ENCODE data around the gene CDYL2.
A peak's percentile ranks its signal among the peaks of the same experiment; 100 is the strongest.
"Not testable (repeated sequence)": the region's sequence is repeated elsewhere in the genome, so short reads cannot be mapped to it uniquely, and the experiment has no call there.

CDYL2 gene

GRCh38 chr16:80819988-80820387, 15.6 kb upstream of the CDYL2 start:
- in situ Hi-C loops (cut with MboI; ENCODE audit: low pct_unique_long_range_greater_than_20kb, low sequenced_read_pairs): no loop called here
- no peak for DNase-seq

GRCh38 chr16:80816356-80816755, 12.0 kb upstream of the CDYL2 start:
- DNase-seq: no peak
- in situ Hi-C loops (cut with MboI; ENCODE audit: low pct_unique_long_range_greater_than_20kb, low sequenced_read_pairs): no loop called here

GRCh38 chr16:80815278-80815677, 10.9 kb upstream of the CDYL2 start:
- DNase-seq; in situ Hi-C loops (cut with MboI; ENCODE audit: low pct_unique_long_range_greater_than_20kb, low sequenced_read_pairs): not testable (repeated sequence)

GRCh38 chr16:80812593-80812992, 8.2 kb upstream of the CDYL2 start:
- in situ Hi-C loops (cut with MboI; ENCODE audit: low pct_unique_long_range_greater_than_20kb, low sequenced_read_pairs): no loop called here
- no peak for DNase-seq

GRCh38 chr16:80809366-80809765, 5.0 kb upstream of the CDYL2 start:
- in situ Hi-C loops (cut with MboI; ENCODE audit: low pct_unique_long_range_greater_than_20kb, low sequenced_read_pairs): no loop called here
- DNase-seq: no peak

GRCh38 chr16:80807906-80808305, 3.5 kb upstream of the CDYL2 start:
- in situ Hi-C loops (cut with MboI; ENCODE audit: low pct_unique_long_range_greater_than_20kb, low sequenced_read_pairs): no loop called here

GRCh38 chr16:80806927-80807340, 2.5 kb upstream of the CDYL2 start:
- peak; percentile 15 for DNase-seq
- in situ Hi-C loops (cut with MboI; ENCODE audit: low pct_unique_long_range_greater_than_20kb, low sequenced_read_pairs): no loop called here

More at GRCh38 chr16:80807906-80808305, 3.5 kb upstream of the CDYL2 start:
- no peak for DNase-seq

GRCh38 chr16:80806289-80806688, 1.9 kb upstream of the CDYL2 start:
- in situ Hi-C loops (cut with MboI; ENCODE audit: low pct_unique_long_range_greater_than_20kb, low sequenced_read_pairs): no loop called here
- DNase-seq: no peak

GRCh38 chr16:80804056-80804525, 307 bp downstream of the CDYL2 start:
- in situ Hi-C loops (cut with MboI; ENCODE audit: low pct_unique_long_range_greater_than_20kb, low sequenced_read_pairs): no loop called here
- peak; percentile 49 for DNase-seq

- peak; percentile 17 for DNase-seq
- in situ Hi-C loops (cut with MboI; ENCODE audit: low pct_unique_long_range_greater_than_20kb, low sequenced_read_pairs): no loop called here
Observed at GRCh38 chr16:80803339-80804055, 901 bp downstream of the CDYL2 start.

- no peak for DNase-seq
- in situ Hi-C loops (cut with MboI; ENCODE audit: low pct_unique_long_range_greater_than_20kb, low sequenced_read_pairs): no loop called here
Observed at GRCh38 chr16:80802902-80803301, 1.5 kb downstream of the CDYL2 start.

GRCh38 chr16:80802138-80802537, 2.3 kb downstream of the CDYL2 start:
- DNase-seq: no peak
- in situ Hi-C loops (cut with MboI; ENCODE audit: low pct_unique_long_range_greater_than_20kb, low sequenced_read_pairs): no loop called here

GRCh38 chr16:80794071-80794470, 10.3 kb downstream of the CDYL2 start:
- in situ Hi-C loops (cut with MboI; ENCODE audit: low pct_unique_long_range_greater_than_20kb, low sequenced_read_pairs): no loop called here
- DNase-seq: no peak

GRCh38 chr16:80792031-80792430, 12.4 kb downstream of the CDYL2 start:
- DNase-seq: no peak
- in situ Hi-C loops (cut with MboI; ENCODE audit: low pct_unique_long_range_greater_than_20kb, low sequenced_read_pairs): no loop called here

- in situ Hi-C loops (cut with MboI; ENCODE audit: low pct_unique_long_range_greater_than_20kb, low sequenced_read_pairs): no loop called here
- DNase-seq: no peak
Observed at GRCh38 chr16:80791411-80791810, 13.0 kb downstream of the CDYL2 start.

- no peak for DNase-seq
- in situ Hi-C loops (cut with MboI; ENCODE audit: low pct_unique_long_range_greater_than_20kb, low sequenced_read_pairs): no loop called here
Observed at GRCh38 chr16:80790751-80791150, 13.6 kb downstream of the CDYL2 start.

GRCh38 chr16:80788027-80788426, 16.4 kb downstream of the CDYL2 start:
- DNase-seq: no peak
- in situ Hi-C loops (cut with MboI; ENCODE audit: low pct_unique_long_range_greater_than_20kb, low sequenced_read_pairs): no loop called here

- DNase-seq; in situ Hi-C loops (cut with MboI; ENCODE audit: low pct_unique_long_range_greater_than_20kb, low sequenced_read_pairs): not testable (repeated sequence)
Observed at GRCh38 chr16:80786561-80786960, 17.8 kb downstream of the CDYL2 start.

- in situ Hi-C loops (cut with MboI; ENCODE audit: low pct_unique_long_range_greater_than_20kb, low sequenced_read_pairs): no loop called here
- no peak for DNase-seq
Observed at GRCh38 chr16:80784951-80785350, 19.4 kb downstream of the CDYL2 start.

- in situ Hi-C loops (cut with MboI; ENCODE audit: low pct_unique_long_range_greater_than_20kb, low sequenced_read_pairs): no loop called here
Observed at GRCh38 chr16:80778703-80779102, 25.7 kb downstream of the CDYL2 start.

GRCh38 chr16:80776856-80777255, 27.5 kb downstream of the CDYL2 start:
- in situ Hi-C loops (cut with MboI; ENCODE audit: low pct_unique_long_range_greater_than_20kb, low sequenced_read_pairs): no loop called here
- no peak for DNase-seq

More at GRCh38 chr16:80778703-80779102, 25.7 kb downstream of the CDYL2 start:
- DNase-seq: no peak

Measured in KBM-7 (cell line).